ENCODE data around the gene UNKL. TPM values are rescaled to one million over a fixed set of nuclear protein-coding genes. Genes with fewer than 3 reads are reported as not detected.

UNKL gene
- total and polyA plus RNA-seq, 4 donors, result 7.9 to 31.2 (median 16.9) TPM

DNA sequence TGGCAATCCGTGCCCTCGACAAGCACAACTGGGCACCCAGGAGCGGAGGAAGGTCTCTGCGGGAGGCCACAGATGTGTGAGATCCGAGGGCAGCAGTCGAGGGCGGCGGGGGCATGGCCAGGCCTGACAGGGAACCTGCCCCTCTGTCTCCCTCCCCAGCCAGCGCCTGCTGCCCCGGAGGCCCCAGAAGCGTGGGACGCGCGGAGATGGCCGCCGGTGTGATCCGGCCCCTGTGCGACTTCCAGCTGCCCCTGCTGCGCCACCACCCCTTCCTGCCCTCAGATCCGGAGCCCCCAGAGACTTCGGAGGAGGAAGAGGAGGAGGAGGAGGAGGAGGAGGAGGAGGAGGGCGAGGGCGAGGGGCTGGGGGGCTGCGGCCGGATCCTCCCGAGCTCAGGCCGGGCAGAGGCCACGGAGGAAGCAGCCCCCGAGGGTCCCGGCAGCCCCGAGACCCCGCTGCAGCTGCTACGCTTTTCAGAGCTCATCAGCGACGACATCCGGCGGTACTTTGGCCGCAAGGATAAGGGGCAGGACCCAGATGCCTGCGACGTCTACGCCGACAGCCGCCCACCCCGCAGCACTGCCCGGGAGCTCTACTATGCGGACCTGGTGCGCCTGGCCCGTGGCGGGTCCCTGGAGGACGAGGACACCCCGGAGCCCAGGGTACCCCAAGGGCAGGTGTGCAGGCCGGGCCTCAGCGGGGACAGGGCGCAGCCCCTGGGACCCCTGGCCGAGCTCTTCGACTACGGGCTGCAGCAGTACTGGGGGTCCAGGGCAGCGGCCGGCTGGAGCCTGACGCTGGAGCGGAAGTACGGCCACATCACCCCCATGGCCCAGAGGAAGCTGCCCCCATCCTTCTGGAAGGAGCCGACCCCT lies 18.1 kb upstream of the UNKL start:
- no peak overlapping the region for H3K9ac ChIP-seq (ENCODE audit: insufficient read depth in 1 of 2, low read length in 2 of 2)
- DNase-seq (peak in 1 of 3 donors; percentile 9), ATAC-seq (ENCODE audit: insufficient read depth, low FRiP score) (no peak)
- H3K36me3 ChIP-seq (ENCODE audit: control insufficient read depth in 4 of 4, insufficient read depth in 4 of 4, low read length in 4 of 4), result no peaks in the 10 kb centered on the region
- H3K27me3 ChIP-seq (ENCODE audit: control insufficient read depth in 3 of 3, insufficient read depth in 3 of 3, low read length in 2 of 3), result no peaks in the 10 kb centered on the region
- 69 to 71% methylated on average over 57 to 63 of the region's 63 CpGs for WGBS, 2 donors
- TF ChIP-seq, protein P1, sequence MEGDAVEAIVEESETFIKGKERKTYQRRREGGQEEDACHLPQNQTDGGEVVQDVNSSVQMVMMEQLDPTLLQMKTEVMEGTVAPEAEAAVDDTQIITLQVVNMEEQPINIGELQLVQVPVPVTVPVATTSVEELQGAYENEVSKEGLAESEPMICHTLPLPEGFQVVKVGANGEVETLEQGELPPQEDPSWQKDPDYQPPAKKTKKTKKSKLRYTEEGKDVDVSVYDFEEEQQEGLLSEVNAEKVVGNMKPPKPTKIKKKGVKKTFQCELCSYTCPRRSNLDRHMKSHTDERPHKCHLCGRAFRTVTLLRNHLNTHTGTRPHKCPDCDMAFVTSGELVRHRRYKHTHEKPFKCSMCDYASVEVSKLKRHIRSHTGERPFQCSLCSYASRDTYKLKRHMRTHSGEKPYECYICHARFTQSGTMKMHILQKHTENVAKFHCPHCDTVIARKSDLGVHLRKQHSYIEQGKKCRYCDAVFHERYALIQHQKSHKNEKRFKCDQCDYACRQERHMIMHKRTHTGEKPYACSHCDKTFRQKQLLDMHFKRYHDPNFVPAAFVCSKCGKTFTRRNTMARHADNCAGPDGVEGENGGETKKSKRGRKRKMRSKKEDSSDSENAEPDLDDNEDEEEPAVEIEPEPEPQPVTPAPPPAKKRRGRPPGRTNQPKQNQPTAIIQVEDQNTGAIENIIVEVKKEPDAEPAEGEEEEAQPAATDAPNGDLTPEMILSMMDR (IDR thresholded peaks at IDR 0.05; ENCODE audit: control extremely low read depth, extremely low read depth), result no peak
- H3K9me3 ChIP-seq (ENCODE audit: control insufficient read depth in 4 of 4, insufficient read depth in 3 of 4, low read length in 3 of 4), result no peaks in the 10 kb centered on the region
- no peak overlapping the region for H3K4me3 ChIP-seq
- peaks cover 0 to 39% (median 0%) of the 10 kb centered on the region in 5 donors for H3K4me1 ChIP-seq (ENCODE audit: control insufficient read depth in 5 of 5, insufficient read depth in 5 of 5, low read length in 5 of 5)
- peak overlapping the region; percentile 2 to 5 for H3K27ac ChIP-seq (ENCODE audit: low read depth in 1 of 2, low read length in 1 of 2)

GRCh38 chr16:1431497-1432270 lies 17.2 kb upstream of the UNKL start:
- H3K4me3 ChIP-seq, result no peak overlapping the region
- ATAC-seq (ENCODE audit: insufficient read depth, low FRiP score), result no peak
- TF ChIP-seq, protein P1 (IDR thresholded peaks at IDR 0.05; ENCODE audit: control extremely low read depth, extremely low read depth), result no peak
- 75 to 76% methylated on average over 20 of the region's 20 CpGs for WGBS, 2 donors
- no peaks in the 10 kb centered on the region for H3K27me3 ChIP-seq (ENCODE audit: control insufficient read depth in 3 of 3, insufficient read depth in 3 of 3, low read length in 2 of 3)
- H3K27ac ChIP-seq (ENCODE audit: low read depth in 1 of 2, low read length in 1 of 2), result no peak overlapping the region
- peak in 1 of 3 donors; percentile 8 for DNase-seq
- no peaks in the 10 kb centered on the region for H3K36me3 ChIP-seq (ENCODE audit: control insufficient read depth in 4 of 4, insufficient read depth in 4 of 4, low read length in 4 of 4)
- H3K9ac ChIP-seq (ENCODE audit: insufficient read depth in 1 of 2, low read length in 2 of 2), result no peak overlapping the region
- H3K4me1 ChIP-seq (ENCODE audit: control insufficient read depth in 5 of 5, insufficient read depth in 5 of 5, low read length in 5 of 5), result peaks cover 0 to 39% (median 0%) of the 10 kb centered on the region in 5 donors
- no peaks in the 10 kb centered on the region for H3K9me3 ChIP-seq (ENCODE audit: control insufficient read depth in 4 of 4, insufficient read depth in 3 of 4, low read length in 3 of 4)

- Histone ChIP-seq H3K9ac (ENCODE audit: insufficient read depth in 1 of 2, low read length in 2 of 2) (no peak within 1 kb of the TSS), H3K4me1 (ENCODE audit: control insufficient read depth in 5 of 5, insufficient read depth in 5 of 5, low read length in 5 of 5) (peaks cover 0 to 36% (median 0%) of the 10 kb centered on the region in 5 donors), H3K36me3 (ENCODE audit: control insufficient read depth in 4 of 4, insufficient read depth in 4 of 4, low read length in 4 of 4) (no peaks in the 10 kb centered on the region), H3K27me3 (ENCODE audit: control insufficient read depth in 3 of 3, insufficient read depth in 3 of 3, low read length in 2 of 3) (no peaks in the 10 kb centered on the region), H3K9me3 (ENCODE audit: control insufficient read depth in 4 of 4, insufficient read depth in 3 of 4, low read length in 3 of 4) (no peaks in the 10 kb centered on the region), H3K4me3 (no peak within 1 kb of the TSS), H3K27ac (ENCODE audit: low read depth in 1 of 2, low read length in 1 of 2) (no peak within 1 kb of the TSS)
- DNase-seq, result peak; percentile 48 to 75 (median 58)
- ATAC-seq (ENCODE audit: insufficient read depth, low FRiP score), result no peak
- 48 to 57% methylated on average over 33 to 35 of the region's 35 CpGs for WGBS, 2 donors
- TF ChIP-seq, protein P1 (IDR thresholded peaks at IDR 0.05; ENCODE audit: control extremely low read depth, extremely low read depth), result no peak
Measured at GRCh38 chr16:1430759-1431496, 16.4 kb upstream of the UNKL start, which contains the start of gene PERCC1. PERCC1 (plus strand) TSS chr16:1431078; CDS start chr16:1432594, 1,516 bp downstream.
